ENCODE data around the gene FGF3.

FGF3 gene

DNA sequence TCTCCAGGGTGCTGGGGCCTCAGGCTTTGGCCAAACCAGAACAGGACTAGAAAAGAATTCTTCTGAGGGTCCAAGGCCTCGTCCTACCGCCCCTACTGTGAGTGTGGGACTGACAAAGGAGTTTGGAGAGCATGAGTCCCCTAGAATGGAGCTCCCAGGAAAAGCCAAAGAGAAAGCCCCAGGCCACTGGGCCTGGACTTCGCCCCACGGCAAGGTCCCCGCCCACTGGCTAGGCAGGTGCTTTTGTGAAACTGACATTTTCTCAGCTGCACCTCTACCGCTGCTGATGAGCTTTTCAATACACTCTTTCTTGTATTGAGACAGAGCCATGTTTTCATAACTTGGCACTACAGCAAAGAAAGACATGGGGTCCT lies 9.7 kb upstream of the FGF3 start:
- TF ChIP-seq CTCF (IDR thresholded peaks at IDR 0.05; ENCODE audit: extremely low read depth, missing control alignments), result no peak
- DNase-seq (ENCODE audit: low spot score), result no peak

DNA sequence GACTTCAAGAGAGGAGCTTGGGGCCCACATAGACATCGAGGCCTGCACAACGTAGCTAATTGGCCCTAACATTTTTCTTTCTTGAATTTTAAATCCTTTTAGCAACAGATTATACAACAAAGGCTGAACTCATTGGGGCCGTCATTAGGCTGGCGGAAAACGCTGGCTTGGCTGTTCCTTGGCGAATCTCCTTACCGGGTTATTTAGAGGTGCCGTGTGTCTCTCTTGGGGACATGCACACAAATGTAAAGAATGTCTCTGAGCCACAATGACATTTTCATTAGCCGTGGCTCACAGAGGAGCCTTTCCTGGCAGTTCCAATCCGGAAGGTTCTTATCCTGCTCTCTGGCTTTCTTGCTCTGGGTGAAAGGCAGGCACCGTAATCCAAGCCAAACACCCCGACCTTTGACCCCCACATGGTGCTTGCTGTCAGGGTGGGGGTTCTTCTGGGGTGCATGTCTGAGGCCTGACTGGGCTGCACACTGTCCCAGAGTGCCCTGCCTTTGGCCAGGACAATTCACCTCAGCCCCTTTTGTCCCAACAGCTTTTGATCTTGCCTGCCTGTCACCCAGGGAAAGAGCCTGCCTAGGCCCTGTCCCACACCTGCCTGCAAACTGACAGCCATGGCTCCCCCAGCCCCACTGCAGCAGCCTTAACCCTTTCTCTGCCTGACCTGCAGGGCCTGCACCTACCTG lies 9.2 kb upstream of the FGF3 start:
- no peak for TF ChIP-seq CTCF (IDR thresholded peaks at IDR 0.05; ENCODE audit: extremely low read depth, missing control alignments)

GRCh38 chr11:69826773-69827172 lies 7.6 kb upstream of the FGF3 start:
- no peak for TF ChIP-seq CTCF (IDR thresholded peaks at IDR 0.05; ENCODE audit: extremely low read depth, missing control alignments)
- no peak for DNase-seq (ENCODE audit: low spot score)

More for the DNA sequence above, 9.2 kb upstream of the FGF3 start:
- DNase-seq (ENCODE audit: low spot score), result no peak

- no peak for TF ChIP-seq CTCF (IDR thresholded peaks at IDR 0.05; ENCODE audit: extremely low read depth, missing control alignments)
- no peak for DNase-seq (ENCODE audit: low spot score)
Measured at GRCh38 chr11:69825941-69826340, 6.7 kb upstream of the FGF3 start.

GRCh38 chr11:69825037-69825834 lies 6.0 kb upstream of the FGF3 start:
- no peak for DNase-seq (ENCODE audit: low spot score)
- no peak for TF ChIP-seq CTCF (IDR thresholded peaks at IDR 0.05; ENCODE audit: extremely low read depth, missing control alignments)

DNA sequence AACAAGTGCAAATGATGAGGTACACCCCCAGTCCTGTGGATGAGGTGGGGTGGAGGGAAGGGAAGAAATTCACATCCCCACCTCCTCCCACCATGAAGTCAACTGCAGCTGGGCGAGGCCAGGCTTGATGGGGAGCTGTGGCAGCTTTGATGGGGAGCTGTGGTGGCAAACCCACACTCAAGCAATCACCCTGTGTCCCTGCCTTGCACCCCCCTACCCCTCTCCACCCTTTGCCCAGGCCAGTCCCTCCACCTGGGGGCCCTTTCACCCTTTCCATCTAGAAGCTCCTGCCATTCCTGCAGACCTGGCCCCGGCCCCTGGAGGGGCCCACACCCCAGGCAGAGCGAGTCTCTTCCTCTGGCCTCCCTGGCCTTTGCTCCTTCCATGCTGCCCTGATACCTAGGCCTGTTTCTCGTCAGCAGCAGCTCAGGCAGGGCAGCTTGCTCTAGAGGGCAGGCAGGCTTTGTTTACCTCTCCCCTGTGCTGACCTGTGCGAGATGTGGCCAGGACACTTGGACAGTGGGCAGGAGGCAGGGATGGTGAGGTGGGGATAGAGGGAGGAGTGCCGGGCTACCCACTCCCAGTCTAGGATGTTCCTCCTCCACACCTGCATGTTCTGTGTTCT lies 4.5 kb upstream of the FGF3 start:
- TF ChIP-seq CTCF (IDR thresholded peaks at IDR 0.05; ENCODE audit: extremely low read depth, missing control alignments), result no peak
- no peak for DNase-seq (ENCODE audit: low spot score)
